Ishikawa (cell line): ENCODE data around the gene HNMT.

Experiments
- CEBPB ChIP-seq: IDR thresholded peaks from 2 replicates; pipeline ENCODE4 v1.6.1; 2012
- CREB1 ChIP-seq: IDR thresholded peaks from 2 replicates; pipeline ENCODE4 v1.6.1; 2012; ENCODE audit warnings: low read depth
- EGR1 ChIP-seq: IDR thresholded peaks from 2 replicates; pipeline ENCODE4 v1.6.1; 2012
- EP300 ChIP-seq: IDR thresholded peaks from 2 replicates; pipeline ENCODE4 v1.6.1; 2012; ENCODE audit warnings: borderline replicate concordance
- FOXM1 ChIP-seq: IDR thresholded peaks from 2 replicates; pipeline ENCODE4 v1.6.1; 2012; ENCODE audit warnings: low read depth, borderline replicate concordance
- NFIC ChIP-seq: IDR thresholded peaks from 2 replicates; pipeline ENCODE4 v1.6.1; 2012
- RAD21 ChIP-seq: IDR thresholded peaks from 2 replicates; pipeline ENCODE4 v1.6.1; 2012; ENCODE audit warnings: low read depth
- TAF1 ChIP-seq: IDR thresholded peaks from 2 replicates; pipeline ENCODE4 v1.6.1; 2012; ENCODE audit warnings: low read depth, mild to moderate bottlenecking
- TCF12 ChIP-seq: IDR thresholded peaks from 2 replicates; pipeline ENCODE4 v1.6.1; 2012; ENCODE audit warnings: low read depth
- YY1 ChIP-seq: IDR thresholded peaks from 2 replicates; pipeline ENCODE4 v1.6.1; 2012; ENCODE audit warnings: low read depth
- ZBTB7A ChIP-seq: IDR thresholded peaks from 2 replicates; pipeline ENCODE4 v1.6.1; 2012; ENCODE audit warnings: low read depth
- TF ChIP-seq, protein P1 (sequence below): IDR thresholded peaks from 2 replicates; pipeline ENCODE4 v1.6.1; 2012
- TF ChIP-seq, protein P2 (sequence below): IDR thresholded peaks from 2 replicates; pipeline ENCODE4 v1.6.1; 2012
- TF ChIP-seq, protein P3 (sequence below): IDR thresholded peaks from 2 replicates; pipeline ENCODE4 v1.6.1; 2012; ENCODE audit warnings: low read depth, mild to moderate bottlenecking

DNA sequence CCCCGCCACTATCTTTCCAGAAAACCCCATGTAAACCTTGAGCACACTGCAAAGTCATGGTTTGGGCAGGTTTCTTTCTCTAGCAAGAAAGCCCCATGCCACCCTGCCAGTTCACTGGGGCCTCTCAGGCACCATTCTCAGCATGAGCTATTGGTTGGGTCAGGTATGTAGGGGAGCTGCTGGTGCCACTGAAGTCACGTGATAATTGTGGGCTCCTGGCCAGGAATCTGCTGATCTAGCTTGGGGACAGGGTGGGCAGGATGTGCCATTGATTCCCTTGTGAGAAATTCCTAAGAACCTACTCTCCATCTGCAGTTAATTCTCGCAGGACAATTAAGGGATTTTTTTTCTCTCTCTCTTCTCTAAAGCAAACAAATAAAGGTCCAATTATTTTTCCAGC lies 26.5 kb upstream of the HNMT start:
- TF ChIP-seq CREB1 (no peak), ZBTB7A (no peak), NFIC (no peak), CEBPB (no peak), EP300 (no peak), TAF1 (no peak), FOXM1 (no peak), TCF12 (no peak), RAD21 (no peak), YY1 (no peak), EGR1 (no peak)
- TF ChIP-seq, protein P1, sequence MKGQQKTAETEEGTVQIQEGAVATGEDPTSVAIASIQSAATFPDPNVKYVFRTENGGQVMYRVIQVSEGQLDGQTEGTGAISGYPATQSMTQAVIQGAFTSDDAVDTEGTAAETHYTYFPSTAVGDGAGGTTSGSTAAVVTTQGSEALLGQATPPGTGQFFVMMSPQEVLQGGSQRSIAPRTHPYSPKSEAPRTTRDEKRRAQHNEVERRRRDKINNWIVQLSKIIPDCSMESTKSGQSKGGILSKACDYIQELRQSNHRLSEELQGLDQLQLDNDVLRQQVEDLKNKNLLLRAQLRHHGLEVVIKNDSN = no peak
- TF ChIP-seq, protein P2, sequence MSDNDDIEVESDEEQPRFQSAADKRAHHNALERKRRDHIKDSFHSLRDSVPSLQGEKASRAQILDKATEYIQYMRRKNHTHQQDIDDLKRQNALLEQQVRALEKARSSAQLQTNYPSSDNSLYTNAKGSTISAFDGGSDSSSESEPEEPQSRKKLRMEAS = no peak
- TF ChIP-seq, protein P3, sequence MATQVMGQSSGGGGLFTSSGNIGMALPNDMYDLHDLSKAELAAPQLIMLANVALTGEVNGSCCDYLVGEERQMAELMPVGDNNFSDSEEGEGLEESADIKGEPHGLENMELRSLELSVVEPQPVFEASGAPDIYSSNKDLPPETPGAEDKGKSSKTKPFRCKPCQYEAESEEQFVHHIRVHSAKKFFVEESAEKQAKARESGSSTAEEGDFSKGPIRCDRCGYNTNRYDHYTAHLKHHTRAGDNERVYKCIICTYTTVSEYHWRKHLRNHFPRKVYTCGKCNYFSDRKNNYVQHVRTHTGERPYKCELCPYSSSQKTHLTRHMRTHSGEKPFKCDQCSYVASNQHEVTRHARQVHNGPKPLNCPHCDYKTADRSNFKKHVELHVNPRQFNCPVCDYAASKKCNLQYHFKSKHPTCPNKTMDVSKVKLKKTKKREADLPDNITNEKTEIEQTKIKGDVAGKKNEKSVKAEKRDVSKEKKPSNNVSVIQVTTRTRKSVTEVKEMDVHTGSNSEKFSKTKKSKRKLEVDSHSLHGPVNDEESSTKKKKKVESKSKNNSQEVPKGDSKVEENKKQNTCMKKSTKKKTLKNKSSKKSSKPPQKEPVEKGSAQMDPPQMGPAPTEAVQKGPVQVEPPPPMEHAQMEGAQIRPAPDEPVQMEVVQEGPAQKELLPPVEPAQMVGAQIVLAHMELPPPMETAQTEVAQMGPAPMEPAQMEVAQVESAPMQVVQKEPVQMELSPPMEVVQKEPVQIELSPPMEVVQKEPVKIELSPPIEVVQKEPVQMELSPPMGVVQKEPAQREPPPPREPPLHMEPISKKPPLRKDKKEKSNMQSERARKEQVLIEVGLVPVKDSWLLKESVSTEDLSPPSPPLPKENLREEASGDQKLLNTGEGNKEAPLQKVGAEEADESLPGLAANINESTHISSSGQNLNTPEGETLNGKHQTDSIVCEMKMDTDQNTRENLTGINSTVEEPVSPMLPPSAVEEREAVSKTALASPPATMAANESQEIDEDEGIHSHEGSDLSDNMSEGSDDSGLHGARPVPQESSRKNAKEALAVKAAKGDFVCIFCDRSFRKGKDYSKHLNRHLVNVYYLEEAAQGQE = no peak
